GM18505 (cell line): ENCODE measurements around the gene PPP3CA.

ENCODE experiments used
- ATAC-seq: cut with Tn5 transposase; IDR thresholded peaks from one replicate; pipeline ENCODE4 v1.9.1; 2021; ENCODE audit not compliant: unreplicated experiment
- POLR2A ChIP-seq: IDR thresholded peaks from 4 replicates; pipeline ENCODE4 v1.6.1; 2011; ENCODE audit warnings: borderline replicate concordance; ENCODE audit not compliant: insufficient read depth, insufficient read length; ENCODE audit errors: extremely low read depth

PPP3CA gene

GRCh38 chr4:101346351-101347266 lies 717 bp downstream of the PPP3CA start:
- no peak for TF ChIP-seq POLR2A
- peak; percentile 13 for ATAC-seq

DNA sequence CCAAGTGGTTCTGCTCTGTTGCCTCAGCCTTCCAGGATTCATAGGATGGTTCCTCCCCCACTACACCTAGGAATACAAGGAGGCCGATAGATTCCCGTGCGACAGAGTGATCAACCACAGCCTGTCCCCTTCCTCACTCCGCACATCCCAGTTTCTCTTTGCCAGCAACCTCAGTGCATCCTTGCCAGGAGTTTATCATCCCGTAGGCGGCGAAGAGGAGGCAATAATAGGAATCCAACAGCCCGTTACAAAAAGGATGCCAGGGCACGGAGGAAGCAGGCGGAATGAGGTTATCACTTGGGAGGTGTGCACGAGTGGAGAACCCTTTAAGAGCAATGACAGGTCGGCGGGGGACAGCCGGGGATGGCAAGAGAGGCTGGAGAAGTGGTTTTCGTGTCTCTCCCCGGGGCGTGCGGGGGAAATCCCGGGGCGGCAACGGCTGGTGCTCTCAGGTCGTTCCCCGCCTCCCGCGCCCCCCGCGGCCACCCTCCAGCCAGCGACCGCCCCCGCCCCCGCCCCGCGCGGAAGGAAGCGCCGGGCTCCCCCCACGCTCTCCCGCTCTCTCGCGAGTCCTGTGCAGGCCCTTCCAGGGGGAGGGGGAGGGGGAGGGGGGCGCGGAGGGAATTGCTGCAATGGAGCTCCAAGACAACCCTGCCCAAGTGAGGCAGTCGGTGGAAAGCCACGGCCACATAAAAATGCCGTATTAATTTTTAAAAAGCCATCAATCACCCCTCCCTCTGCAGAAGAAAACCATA lies 1.6 kb downstream of the PPP3CA start:
- ATAC-seq, result no peak
- TF ChIP-seq POLR2A, result no peak

DNA sequence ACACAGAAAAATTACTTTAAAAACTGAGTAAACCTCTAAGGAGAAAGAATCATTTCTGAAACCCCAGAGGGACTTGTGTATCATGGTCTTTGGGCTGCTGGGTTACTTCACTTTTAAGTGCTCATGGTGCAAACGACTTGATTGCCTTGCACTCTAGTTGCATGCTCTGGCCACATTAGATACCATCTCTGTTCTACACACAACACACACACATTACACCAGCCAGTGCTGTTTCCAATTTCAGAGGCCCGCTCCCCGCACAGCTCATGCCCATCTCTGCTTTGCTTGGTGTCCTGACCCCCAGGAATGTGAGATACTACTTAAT lies 2.1 kb downstream of the PPP3CA start:
- no peak for TF ChIP-seq POLR2A
- no peak for ATAC-seq

DNA sequence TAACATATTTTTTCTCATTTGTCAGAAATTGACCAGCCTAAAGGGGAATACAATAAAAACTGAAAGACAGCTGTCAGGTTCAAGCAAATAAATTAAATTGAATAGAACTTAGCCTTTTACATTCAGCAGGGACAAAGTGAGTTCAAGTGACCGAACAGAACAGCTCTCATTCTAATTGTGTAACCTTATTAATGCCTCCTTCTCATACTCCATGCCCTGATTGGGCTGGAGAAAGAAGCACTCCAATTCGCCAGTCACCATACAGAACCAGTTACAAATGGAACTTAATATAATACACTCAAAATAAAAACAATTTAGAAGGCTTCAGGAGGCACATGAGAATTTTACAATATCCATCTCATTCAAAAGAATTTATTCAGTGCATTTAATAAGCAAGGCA lies 8.0 kb downstream of the PPP3CA start:
- ATAC-seq, result no peak
- no peak for TF ChIP-seq POLR2A

- no peak for ATAC-seq
Observed at GRCh38 chr4:101337688-101338087, 9.6 kb downstream of the PPP3CA start.

GRCh38 chr4:101334963-101335572 lies 12.3 kb downstream of the PPP3CA start:
- no peak for TF ChIP-seq POLR2A
- peak; percentile 54 for ATAC-seq

More at GRCh38 chr4:101337688-101338087, 9.6 kb downstream of the PPP3CA start:
- TF ChIP-seq POLR2A, result no peak

- no peak for ATAC-seq
- TF ChIP-seq POLR2A, result no peak
Observed at GRCh38 chr4:101332424-101332823, 14.9 kb downstream of the PPP3CA start.

- TF ChIP-seq POLR2A, result no peak
- ATAC-seq, result no peak
Observed at GRCh38 chr4:101331017-101331416, 16.3 kb downstream of the PPP3CA start.

- no peak for TF ChIP-seq POLR2A
- ATAC-seq, result no peak
Observed at GRCh38 chr4:101329592-101329991, 17.7 kb downstream of the PPP3CA start.

- no peak for TF ChIP-seq POLR2A
- peak; percentile 92 for ATAC-seq
Observed at GRCh38 chr4:101328063-101328602, 19.2 kb downstream of the PPP3CA start.

DNA sequence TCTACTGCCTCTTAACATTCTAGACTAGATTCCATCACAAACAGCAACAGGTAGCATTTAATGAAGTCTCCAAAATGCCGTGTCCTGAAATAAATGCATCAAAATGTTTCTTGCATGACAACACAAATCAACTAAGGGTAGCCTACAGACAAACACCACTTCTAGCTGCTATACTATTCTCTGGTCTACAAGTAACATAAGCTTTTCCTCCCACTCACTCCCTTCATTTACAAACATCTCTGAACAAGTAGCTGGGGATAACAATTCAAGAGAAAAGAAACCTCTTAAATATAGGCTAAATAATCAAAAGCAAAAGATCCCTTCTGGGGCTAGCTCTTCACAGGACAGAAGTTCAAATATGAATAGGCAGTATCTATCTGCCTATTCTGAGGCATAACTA lies 20.8 kb downstream of the PPP3CA start:
- no peak for TF ChIP-seq POLR2A
- ATAC-seq, result no peak

DNA sequence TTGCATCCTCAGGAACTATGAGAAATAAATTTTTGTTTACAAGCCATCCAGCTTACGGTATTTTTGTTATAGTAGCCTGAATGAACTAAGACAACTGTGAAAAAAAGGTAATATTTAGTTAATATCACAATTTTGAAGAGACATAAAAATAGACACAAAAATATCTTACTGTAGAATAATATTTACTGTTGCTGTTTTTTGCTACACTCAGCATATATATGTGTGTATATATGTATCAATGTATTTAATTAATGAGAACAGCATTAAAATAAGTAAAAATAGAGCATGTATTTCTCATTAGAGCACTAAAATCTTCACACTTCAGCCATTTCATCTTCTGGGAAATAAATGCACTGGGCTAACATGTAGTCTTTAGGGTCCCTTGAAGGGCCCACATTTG lies 24.6 kb downstream of the PPP3CA start:
- no peak for TF ChIP-seq POLR2A
- ATAC-seq, result no peak

GRCh38 chr4:101321481-101322042 lies 25.8 kb downstream of the PPP3CA start:
- ATAC-seq, result no peak

More at GRCh38 chr4:101321481-101322042, 25.8 kb downstream of the PPP3CA start:
- TF ChIP-seq POLR2A, result no peak
